Astrocyte (in vitro differentiated cells and primary cell): ENCODE results near the gene PTGES3. TPM values are rescaled to one million over a fixed set of nuclear protein-coding genes. Genes with fewer than 3 reads are reported as not detected.
A peak's percentile ranks its signal among the peaks of the same experiment; 100 is the strongest.

Source experiments
- DNase-seq: peaks from one replicate; pipeline ENCODE4 v3.0.0-alpha.2; 2010; ENCODE audit warnings: low read depth
- FAIRE-seq: peaks from 2 replicates; lab custom pipeline; 2011; peaks lifted over from hg19 to GRCh38; lab: Jason Lieb, UNC
- H2AFZ ChIP-seq: 2 replicates; pipeline ENCODE4 v1.6.0; 2012; ENCODE audit warnings: low read depth, low read length, inconsistent platforms
- H3K27ac ChIP-seq: 2 replicates; pipeline ENCODE4 v1.5.1; 2011; ENCODE audit warnings: low read depth, low read length, inconsistent platforms
- H3K27me3 ChIP-seq: 2 replicates; pipeline ENCODE4 v1.6.0; 2011; ENCODE audit warnings: low read length, inconsistent platforms; ENCODE audit not compliant: insufficient read depth
- H3K36me3 ChIP-seq: 2 replicates; pipeline ENCODE4 v1.5.1; 2011; ENCODE audit warnings: low read length, inconsistent platforms; ENCODE audit not compliant: insufficient read depth
- H3K4me1 ChIP-seq: 2 replicates; pipeline ENCODE4 v1.5.1; 2011; ENCODE audit warnings: low read length, inconsistent platforms; ENCODE audit not compliant: insufficient read depth
- H3K4me2 ChIP-seq: 2 replicates; pipeline ENCODE4 v1.6.0; 2012; ENCODE audit warnings: low read length, inconsistent platforms
- H3K4me3 ChIP-seq: 2 replicates; pipeline ENCODE4 v1.5.1; 2011; ENCODE audit warnings: low read depth, mild to moderate bottlenecking, low read length, inconsistent platforms; ENCODE audit not compliant: insufficient read depth
- H3K79me2 ChIP-seq: 2 replicates; pipeline ENCODE4 v1.6.0; 2012; ENCODE audit warnings: mild to moderate bottlenecking, low read length, inconsistent platforms; ENCODE audit not compliant: insufficient read depth
- H3K9ac ChIP-seq: 2 replicates; pipeline ENCODE4 v1.6.0; 2012; ENCODE audit warnings: mild to moderate bottlenecking, low read length, inconsistent platforms
- H3K9me3 ChIP-seq: 2 replicates; pipeline ENCODE4 v1.5.1; 2012; ENCODE audit warnings: low read depth, mild to moderate bottlenecking, low read length, inconsistent platforms; ENCODE audit not compliant: insufficient read depth
- H4K20me1 ChIP-seq: 2 replicates; pipeline ENCODE4 v1.6.0; 2012; ENCODE audit warnings: low read length, inconsistent platforms; ENCODE audit not compliant: insufficient read depth
- H3K27ac Mint-ChIP-seq: one replicate; pipeline ENCODE4 v1.8.0; 2021; ENCODE audit warnings: mild to moderate bottlenecking, mixed read lengths; ENCODE audit not compliant: unreplicated experiment
- H3K27me3 Mint-ChIP-seq: one replicate; pipeline ENCODE4 v1.8.0; 2021; ENCODE audit warnings: low read depth, mixed read lengths; ENCODE audit not compliant: unreplicated experiment
- H3K36me3 Mint-ChIP-seq: one replicate; pipeline ENCODE4 v1.8.0; 2021; ENCODE audit warnings: low read depth, mixed read lengths; ENCODE audit not compliant: unreplicated experiment
- H3K4me1 Mint-ChIP-seq: one replicate; pipeline ENCODE4 v1.8.0; 2021; ENCODE audit warnings: low read depth, mixed read lengths; ENCODE audit not compliant: unreplicated experiment
- H3K4me3 Mint-ChIP-seq: one replicate; pipeline ENCODE4 v1.8.0; 2021; ENCODE audit warnings: mild to moderate bottlenecking, moderate library complexity, mixed read lengths; ENCODE audit not compliant: unreplicated experiment
- H3K9me3 Mint-ChIP-seq: one replicate; pipeline ENCODE4 v1.8.0; 2021; ENCODE audit warnings: mild to moderate bottlenecking, mixed read lengths; ENCODE audit not compliant: unreplicated experiment
- EZH2 ChIP-seq: IDR thresholded peaks from 2 replicates; pipeline ENCODE4 v1.6.1; 2012; ENCODE audit warnings: mild to moderate bottlenecking, low read length, inconsistent platforms; ENCODE audit not compliant: insufficient read depth
- total RNA-seq: library from RNA; stranded (reverse); gene quantifications from 2 replicates; pipeline ENCODE4 v1.2.1, GENCODE V29; 2021
- TF ChIP-seq, protein P1 (sequence below): IDR thresholded peaks from 2 replicates; pipeline ENCODE4 v1.5.1; 2011; ENCODE audit warnings: low read depth, mild to moderate bottlenecking, inconsistent platforms, low read length, moderate library complexity; ENCODE audit not compliant: insufficient read depth

The PTGES3 gene
- total RNA-seq, 1 donor from 2014 or later = 226 TPM

GRCh38 chr12:56636675-56637540, 51.2 kb downstream of the PTGES3 start:
- H3K4me2 ChIP-seq = peak overlapping the region; percentile 89
- no peaks in the 10 kb centered on the region for H3K27me3 ChIP-seq
- H3K27ac ChIP-seq = peak overlapping the region; percentile 72
- Mint-ChIP-seq H3K27ac (peak overlapping the region; percentile 90), H3K4me3 (peak overlapping the region; percentile 97), H3K27me3 (no peaks in the 10 kb centered on the region), H3K36me3 (peaks cover 10% of the 10 kb centered on the region), H3K4me1 (peaks cover 29% of the 10 kb centered on the region), H3K9me3 (no peaks in the 10 kb centered on the region)
- DNase-seq = peak; percentile 98
- H3K9me3 ChIP-seq = no peaks in the 10 kb centered on the region
- TF ChIP-seq EZH2 = no peak
- TF ChIP-seq, protein P1, sequence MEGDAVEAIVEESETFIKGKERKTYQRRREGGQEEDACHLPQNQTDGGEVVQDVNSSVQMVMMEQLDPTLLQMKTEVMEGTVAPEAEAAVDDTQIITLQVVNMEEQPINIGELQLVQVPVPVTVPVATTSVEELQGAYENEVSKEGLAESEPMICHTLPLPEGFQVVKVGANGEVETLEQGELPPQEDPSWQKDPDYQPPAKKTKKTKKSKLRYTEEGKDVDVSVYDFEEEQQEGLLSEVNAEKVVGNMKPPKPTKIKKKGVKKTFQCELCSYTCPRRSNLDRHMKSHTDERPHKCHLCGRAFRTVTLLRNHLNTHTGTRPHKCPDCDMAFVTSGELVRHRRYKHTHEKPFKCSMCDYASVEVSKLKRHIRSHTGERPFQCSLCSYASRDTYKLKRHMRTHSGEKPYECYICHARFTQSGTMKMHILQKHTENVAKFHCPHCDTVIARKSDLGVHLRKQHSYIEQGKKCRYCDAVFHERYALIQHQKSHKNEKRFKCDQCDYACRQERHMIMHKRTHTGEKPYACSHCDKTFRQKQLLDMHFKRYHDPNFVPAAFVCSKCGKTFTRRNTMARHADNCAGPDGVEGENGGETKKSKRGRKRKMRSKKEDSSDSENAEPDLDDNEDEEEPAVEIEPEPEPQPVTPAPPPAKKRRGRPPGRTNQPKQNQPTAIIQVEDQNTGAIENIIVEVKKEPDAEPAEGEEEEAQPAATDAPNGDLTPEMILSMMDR = peak; percentile 64
- H3K79me2 ChIP-seq = peaks cover 53% of the 10 kb centered on the region
- H3K4me3 ChIP-seq = peak overlapping the region; percentile 85
- H3K36me3 ChIP-seq = peaks cover 36% of the 10 kb centered on the region
- H4K20me1 ChIP-seq = peaks cover 53% of the 10 kb centered on the region
- peak overlapping the region; percentile 53 for H2AFZ ChIP-seq
- no peak for FAIRE-seq
- H3K4me1 ChIP-seq = peaks cover 29% of the 10 kb centered on the region
- peak overlapping the region; percentile 87 for H3K9ac ChIP-seq

DNA sequence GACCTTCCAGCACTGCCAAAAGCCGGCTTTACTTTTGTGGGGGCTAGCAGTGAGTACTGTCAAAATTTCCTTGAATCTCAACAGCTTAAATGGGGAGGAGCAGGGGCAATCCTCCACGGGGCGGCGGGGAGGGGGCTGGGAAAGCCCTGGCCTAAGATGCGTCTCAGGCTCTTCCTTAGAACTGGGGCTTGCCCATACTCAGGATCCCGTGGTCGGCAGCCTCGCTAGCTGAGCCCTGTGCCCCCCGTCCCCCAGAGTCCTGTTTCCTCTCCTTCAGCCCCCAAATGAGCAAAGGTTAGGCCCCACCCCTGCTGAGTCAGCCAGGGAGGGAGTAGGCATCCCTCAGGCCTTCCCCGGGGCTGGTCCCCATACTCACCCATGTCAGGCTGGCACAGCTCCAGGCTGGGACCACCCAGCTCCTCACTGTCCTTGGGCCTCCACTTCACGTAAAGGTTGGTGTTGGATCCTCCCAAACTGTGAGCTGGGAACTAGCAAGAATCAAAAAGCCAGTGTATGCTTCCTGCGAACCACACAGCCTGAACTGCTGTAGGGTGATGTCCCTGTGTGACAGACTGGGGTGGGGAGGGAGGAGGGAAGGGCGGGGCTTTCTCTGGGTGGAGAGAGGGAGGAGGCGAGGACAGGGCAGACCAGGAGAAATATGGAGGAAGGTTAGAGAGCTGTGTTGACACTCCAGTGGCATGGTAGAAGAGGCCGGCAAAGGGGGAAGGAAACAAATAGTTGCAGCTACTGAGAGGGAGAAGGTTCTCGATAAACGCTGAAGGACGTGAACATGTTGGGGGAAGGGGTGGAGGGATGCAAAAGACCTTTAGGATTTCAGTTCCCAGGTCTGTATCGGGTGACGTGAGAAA, 52.0 kb downstream of the PTGES3 start:
- Histone ChIP-seq H3K4me2 (peak overlapping the region; percentile 89), H3K27ac (peak overlapping the region; percentile 72), H3K4me3 (peak overlapping the region; percentile 85), H3K36me3 (peaks cover 33% of the 10 kb centered on the region), H3K9ac (peak overlapping the region; percentile 87), H3K27me3 (no peaks in the 10 kb centered on the region), H3K79me2 (peaks cover 53% of the 10 kb centered on the region), H2AFZ (peak overlapping the region; percentile 53), H3K9me3 (no peaks in the 10 kb centered on the region), H3K4me1 (peaks cover 29% of the 10 kb centered on the region), H4K20me1 (peaks cover 58% of the 10 kb centered on the region)
- Mint-ChIP-seq H3K4me1 (peaks cover 29% of the 10 kb centered on the region), H3K27me3 (no peaks in the 10 kb centered on the region), H3K4me3 (peak overlapping the region; percentile 97), H3K9me3 (no peaks in the 10 kb centered on the region), H3K27ac (peak overlapping the region; percentile 94), H3K36me3 (peaks cover 10% of the 10 kb centered on the region)
- DNase-seq = peak; percentile 72
- TF ChIP-seq, protein P1 = no peak
- no peak for TF ChIP-seq EZH2
- no peak for FAIRE-seq
